ENCODE data around the gene RBL1.
"Not testable (repeated sequence)": the region's sequence is repeated elsewhere in the genome, so short reads cannot be mapped to it uniquely, and the experiment has no call there.

The RBL1 gene

DNA sequence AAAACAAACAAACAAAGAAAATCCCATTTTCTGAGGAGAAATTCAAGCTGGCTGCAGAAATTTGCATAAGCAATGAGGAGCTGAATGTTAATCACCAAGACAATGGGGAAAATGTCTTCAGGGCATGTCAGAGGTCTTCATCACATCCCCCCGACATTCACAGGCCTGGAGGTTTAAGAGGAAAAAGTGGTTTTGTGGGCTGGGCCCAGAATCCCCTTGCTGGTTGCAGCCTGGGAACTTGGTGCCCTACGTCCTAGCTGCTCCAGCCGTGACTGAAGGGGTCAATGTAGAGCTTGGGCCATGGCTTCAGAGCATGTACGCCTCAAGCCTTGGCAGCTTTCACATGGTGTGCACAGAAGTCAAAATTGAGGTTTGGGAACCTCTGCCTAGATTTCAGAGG lies 101.6 kb downstream of the RBL1 start:
- DNase-seq = not testable (repeated sequence)

DNA sequence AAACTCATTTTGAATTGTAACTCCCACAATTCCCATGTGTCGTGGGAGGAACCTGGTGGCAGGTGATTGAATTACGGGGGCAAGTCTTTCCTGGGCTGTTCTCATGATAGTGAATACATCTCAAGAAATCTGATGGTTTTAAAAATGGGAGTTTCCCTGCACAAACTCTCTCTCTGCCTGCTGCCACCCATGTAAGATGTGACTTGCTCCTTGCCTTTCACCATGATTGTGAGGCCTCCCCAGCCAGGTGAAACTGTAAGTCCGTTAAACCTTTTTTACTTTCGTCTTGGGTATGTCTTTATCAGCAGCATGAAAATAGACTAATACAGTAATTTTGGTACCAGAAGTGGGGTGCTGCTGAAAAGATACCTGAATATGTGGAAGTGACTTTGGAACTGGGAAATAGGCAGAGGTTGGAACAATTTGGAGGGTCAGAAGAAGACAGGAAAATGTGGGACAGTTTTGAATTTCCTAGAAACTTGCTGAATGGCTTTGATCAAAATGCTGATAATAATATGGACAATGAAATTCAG lies 102.9 kb downstream of the RBL1 start:
- no peak for DNase-seq

DNA sequence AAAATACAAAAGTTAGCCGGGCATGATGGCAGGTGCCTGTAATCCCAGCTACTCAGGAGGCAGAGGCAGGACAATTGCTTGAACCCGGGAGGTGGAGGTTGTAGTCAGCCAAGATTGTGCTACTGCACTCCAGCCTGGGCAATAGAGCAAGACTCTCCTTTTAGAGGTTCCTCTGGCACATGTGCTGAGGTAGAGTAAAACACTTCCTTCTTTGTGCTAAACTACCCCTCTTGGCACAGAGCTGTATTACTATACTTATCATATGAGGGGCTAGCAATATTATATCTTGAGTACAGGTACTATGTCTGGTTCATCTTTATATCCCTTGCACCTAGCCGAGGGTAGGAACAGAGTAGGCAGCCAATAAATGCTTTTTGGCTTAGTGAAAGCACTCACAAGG lies 104.1 kb downstream of the RBL1 start:
- DNase-seq = no peak

DNA sequence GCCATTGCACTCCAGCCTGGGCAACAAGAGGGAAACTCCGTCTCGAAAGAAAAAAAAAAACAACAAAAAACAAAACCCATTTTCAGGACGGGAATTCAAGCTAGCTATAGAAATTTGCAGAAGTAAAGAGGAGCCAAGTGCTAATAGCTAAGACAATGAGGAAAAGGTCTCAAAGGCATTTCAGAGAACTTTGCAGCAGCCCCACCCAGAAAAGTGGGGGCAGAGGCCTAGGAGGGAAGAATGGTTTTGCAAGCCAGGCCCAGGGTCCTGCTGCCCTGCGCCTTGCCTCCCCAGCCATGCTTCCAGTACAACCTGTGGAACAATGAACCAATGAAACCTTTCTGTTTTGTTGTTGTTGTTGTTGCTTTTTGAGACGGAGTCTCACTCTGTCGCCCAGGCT lies 106.0 kb downstream of the RBL1 start:
- no peak for DNase-seq

DNA sequence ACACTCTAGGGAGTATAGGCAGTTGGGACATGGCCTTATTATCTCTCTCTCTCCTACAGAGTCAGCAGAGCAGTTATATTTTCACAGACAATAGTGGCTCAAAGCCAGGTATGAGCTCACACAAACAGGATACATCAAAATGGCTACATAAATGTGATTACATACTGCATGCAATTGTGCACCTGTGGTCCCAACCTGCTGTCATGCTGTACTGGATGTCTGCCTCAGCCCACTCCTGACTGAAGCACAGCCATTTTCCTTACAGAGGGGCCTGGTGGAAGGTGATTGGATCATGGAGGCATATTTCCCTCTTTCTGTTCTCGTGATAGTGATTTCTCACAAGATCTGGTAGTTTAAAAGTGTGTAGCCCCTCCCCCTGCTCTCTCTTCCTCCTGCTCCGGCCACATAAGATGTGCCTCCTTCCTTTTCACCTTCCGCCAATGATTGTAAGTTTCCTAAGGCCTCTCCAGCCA lies 107.3 kb downstream of the RBL1 start:
- no peak for DNase-seq

DNA sequence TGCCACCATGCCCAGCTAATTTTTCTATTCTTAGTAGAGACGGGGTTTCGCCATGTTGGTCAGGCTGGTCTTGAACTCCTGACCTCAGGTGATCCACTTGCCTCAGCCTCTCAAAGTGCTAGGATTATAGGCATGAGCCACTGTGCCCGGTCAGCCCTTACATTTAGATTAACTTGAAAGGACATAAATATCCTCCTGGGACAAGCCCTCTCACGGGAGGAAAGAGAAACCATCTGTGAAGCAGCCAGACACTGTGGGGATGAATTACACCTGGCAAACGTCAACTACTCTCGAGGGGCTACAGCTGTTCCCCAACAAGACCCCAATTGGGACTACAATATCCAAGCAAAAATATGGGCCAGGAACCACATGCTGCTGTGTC lies 111.5 kb downstream of the RBL1 start:
- DNase-seq = no peak

DNA sequence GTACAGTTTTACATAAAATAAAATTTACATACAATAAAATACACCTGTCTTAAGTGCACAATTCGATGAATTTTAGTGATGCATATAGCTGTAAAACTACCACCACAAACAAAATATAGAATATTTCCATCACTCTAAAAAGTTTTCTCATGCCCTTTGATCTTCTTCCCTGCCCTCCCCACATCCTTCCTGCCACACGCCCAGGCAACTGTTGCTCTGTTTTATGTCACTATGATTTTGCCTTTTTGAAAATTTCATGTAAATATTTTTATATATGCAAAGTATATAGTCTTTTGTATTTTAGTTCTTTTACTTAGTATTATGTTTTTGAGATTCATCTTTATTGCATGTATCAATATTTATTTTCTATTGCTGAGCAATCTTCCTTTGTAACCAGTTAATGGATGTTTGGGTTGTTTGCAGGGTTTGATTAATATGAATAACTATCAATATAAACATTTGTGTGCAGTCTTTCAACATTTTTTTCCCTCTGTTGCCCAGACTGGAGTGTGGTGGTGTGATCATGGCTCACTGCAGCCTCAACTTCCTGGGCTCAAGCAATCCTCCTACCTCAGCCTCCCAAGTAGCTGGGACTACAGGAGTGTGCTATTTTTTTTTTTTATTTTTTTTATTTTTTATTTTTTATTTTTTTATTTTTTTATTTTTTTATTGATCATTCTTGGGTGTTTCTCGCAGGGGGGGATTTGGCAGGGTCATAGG lies 120.5 kb downstream of the RBL1 start:
- no peak for DNase-seq

DNA sequence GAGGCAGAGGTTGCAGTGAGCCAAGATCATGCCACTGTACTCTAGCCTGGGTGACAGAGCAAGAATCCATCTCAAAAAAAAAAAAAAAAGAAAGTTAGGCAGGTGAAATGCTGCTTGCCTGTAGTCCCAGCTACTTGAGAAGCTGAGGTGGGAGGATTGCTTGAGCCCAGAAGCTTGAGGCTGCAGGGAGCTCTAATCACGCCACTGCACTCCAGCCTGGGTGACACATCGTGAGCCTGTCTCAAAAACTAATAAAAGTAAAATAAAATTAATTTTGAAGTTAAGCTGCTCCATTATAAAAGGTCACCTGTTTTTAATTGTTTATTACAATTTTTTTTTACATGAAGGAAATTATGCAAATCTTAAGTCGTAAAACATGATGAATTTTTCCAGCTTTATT lies 121.1 kb downstream of the RBL1 start:
- no peak for DNase-seq

DNA sequence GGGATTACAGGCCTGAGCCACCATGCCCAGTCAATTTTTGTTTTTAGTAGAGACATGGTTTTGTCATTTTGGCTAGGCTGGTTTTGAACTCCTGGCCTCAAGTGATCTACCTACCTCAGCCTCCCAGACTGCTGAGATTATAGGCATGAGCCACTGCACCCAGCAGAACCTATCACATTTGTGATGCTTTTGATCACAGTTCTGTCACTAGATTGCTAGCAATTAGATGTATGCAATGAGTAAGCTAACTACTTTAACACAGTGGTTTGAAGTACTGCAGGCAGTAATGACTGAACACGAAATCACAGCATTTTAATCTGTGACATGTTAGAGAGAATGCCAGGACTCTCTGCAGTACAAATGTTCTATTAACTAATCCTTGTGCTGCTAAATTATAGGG lies 124.7 kb downstream of the RBL1 start:
- DNase-seq = no peak

DNA sequence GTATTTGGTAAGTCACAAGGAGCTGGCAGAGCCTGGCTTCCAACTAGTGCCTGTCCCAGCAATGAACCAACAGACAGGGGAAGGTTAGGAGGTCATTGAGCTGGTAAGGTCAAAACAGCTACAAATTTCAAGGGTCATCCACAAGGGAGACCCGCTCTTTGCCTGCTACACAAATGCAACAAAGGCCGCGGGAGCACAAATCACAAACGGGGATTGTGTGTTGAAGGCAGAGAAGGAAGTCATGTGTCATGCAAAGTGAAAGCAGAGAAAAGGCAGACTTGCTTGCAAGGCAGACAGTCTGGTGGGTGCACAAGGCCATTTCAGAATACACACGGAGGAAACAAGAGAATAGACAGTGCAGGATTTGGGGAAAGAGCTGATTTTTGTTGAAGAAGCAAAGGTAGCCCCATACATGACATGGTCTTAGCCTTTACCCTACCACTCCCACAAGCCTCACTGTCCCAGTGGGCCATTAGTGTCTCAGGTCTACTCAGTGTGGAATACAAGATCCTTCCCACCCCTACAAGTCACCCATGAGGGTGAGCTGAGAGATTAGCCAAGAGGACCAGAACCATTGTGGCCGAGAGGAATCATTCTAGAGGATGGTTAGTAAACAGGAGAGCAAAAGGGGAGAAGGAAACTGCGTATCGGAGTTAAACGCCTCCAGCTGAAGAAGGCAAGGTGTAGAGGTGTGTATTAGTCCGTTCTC lies 126.2 kb downstream of the RBL1 start:
- no peak for DNase-seq

DNA sequence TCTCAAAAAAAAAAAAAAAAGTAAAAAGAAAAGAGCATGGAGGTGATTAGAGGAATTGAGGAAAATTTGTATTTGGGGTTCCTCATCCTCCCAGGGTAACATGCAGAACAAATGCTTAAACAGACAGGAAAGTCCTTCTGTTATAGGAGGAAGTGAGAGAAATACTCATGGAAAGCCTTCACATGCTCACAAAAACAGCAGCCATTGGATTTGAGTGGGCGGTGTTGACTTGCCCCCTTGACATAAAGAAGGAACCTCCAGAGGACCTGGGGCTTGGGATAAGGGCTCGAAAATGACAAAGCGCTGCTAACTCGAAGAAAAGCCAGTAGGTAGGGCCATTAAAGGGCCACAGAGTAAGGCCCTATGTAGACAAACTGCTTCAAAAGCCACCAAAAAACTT lies 126.7 kb downstream of the RBL1 start:
- DNase-seq = no peak

DNA sequence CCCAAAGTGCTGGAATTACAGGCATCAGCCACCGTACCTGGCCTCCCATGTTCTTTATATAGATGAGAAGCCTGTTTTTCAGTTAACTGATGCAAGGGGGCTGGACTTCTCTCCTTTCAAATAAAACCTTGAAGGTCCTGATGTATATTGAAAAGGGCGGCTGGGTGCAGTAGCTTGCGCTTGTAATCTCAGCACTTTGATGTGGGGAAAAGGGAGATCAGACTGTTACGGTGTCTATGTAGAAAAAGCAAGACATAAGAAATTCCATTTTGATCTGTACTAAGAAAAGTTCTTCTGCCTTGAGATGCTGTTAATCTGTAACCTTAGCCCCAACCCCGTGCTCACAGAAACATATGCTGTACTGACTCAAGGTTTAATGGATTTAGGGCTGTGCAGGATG lies 128.2 kb downstream of the RBL1 start:
- DNase-seq = no peak

DNA sequence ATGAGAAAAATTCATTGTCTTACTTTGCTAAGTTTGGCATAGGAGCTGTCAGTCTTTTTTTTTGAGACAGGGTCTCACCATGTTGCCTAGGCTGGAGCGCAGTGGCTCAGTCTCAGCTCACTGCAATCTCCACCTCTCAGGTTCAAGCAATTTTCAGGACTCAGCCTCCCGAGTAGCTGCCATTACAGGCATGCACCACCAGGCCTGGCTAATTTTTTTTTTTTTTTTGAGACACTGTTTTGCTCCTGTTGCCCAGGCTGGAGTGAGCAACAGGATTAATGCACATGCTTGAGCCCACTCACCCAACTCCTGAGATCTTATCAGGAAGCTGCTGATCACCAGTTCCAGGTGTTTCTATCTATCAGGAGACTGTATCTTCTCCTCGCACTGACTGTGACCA lies 128.8 kb downstream of the RBL1 start:
- not testable (repeated sequence) for DNase-seq

DNA sequence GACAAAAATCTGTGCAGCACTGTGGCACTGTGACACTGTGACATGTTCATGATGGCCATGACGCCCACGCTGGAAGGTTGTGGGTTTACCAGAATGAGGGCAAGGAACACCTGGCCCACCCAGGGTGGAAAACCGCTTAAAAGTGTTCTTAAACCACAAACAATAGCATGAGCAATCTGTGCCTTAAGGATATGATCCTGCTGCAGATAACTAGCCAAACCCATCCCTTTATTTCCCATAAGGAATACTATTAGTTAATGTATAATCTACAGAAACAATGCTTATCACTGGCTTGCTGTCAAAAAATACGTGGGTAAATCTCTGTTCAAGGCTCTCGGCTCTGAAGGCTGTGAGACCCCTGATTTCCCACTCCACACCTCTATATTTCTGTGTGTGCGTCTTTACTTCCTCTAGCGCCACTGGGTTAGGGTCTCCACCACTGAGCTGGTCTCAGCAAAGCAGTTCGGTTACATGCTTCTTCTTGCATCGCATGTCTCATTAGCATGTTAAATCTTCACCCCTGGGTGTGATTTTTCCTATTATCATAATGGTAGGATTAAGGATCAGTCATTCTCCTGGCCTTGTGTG lies 133.3 kb downstream of the RBL1 start:
- not testable (repeated sequence) for DNase-seq

DNA sequence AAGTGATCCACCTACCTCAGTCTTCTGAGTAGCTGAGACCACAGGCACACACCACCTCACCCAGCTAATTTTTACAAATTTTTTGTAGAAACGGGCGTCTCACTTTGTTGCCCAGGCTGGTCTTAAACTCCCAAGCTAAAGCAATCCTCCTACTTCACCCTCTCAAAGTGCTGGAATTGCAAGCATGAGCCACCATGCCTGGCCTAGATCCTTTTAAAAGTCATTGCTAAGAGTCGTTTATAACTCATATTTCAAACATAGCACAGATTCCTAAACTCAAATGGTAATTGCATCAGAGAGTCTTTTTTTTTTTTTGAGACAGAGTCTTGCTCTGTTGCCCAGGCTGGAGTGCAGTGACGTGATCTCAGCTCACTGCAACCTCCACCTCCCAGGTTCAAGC lies 136.6 kb downstream of the RBL1 start:
- DNase-seq = no peak

DNA sequence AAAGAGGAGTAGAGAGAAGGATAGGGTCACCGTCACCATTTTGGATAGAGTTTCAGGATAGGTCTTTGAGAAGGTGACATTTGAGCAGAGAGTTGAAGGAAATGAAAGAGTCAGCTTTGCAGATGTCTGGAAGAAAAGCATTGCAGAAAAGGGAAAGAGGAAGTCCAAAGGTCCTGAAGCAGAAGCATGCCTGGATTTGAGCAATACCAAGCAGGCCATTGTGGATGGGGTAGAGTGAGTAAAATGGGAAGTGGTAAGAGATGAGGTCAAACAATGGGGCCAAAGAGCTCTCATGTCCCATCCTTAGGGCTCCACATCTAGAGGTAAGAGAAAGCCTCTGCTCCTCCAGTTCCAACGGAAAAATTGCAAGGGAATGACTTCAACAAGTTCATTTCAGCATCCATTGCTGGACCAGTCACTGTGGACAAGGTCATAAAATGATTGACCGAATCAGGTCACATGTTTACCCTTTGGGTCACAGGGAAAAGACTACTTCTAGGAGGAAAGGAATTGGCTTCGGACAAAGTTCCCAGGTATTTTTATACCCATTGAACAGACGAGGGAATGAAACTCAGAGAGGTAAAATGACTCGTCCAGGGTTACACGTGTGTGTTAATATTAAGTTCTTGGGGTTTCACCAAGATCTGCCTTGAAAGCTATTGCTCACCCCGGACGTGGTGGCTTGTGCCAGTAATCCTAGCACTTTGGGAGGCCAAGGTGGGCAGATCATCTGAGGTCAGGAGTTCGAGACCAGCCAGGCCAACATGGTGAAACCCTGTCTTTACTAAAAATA lies 137.7 kb downstream of the RBL1 start:
- peak; percentile 59 for DNase-seq

DNA sequence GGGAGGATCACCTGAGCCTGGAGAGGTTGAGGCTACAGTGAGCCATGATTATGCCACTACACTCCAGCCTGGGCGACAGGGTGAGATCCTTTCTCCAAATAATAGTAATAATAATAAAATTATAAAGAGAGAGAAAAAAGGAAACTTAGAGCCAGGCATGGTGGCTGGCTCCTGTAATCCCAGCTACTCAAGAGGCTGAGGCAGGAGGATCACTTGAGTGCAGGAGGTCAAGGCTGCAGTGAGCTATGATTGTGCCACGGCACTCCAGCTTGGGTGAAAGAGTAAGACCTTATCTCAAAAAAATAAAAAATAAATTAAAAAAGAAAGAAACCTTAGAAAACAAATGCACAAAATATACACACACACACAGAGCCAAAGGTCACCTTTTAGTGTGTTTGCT lies 139.1 kb downstream of the RBL1 start:
- no peak for DNase-seq

DNA sequence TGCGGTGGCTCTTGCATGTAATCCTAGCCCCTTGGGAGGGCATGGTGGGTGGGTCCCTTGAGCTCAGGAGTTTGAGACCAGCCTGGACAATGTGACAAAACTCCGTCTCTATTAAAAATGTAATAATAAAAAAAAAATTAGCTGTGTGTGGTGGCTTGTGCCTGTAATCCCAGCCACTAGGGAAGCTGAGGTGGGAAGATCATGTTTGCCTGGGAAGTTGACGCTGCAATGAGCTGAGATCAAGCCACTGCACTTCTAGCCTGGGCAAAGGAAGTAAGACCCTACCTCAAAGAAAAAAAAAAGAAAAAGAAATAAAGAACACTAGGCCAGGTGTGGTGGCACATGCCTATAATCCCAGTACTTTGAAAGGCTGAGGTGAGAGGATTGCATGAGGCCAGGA lies 139.8 kb downstream of the RBL1 start:
- no peak for DNase-seq

DNA sequence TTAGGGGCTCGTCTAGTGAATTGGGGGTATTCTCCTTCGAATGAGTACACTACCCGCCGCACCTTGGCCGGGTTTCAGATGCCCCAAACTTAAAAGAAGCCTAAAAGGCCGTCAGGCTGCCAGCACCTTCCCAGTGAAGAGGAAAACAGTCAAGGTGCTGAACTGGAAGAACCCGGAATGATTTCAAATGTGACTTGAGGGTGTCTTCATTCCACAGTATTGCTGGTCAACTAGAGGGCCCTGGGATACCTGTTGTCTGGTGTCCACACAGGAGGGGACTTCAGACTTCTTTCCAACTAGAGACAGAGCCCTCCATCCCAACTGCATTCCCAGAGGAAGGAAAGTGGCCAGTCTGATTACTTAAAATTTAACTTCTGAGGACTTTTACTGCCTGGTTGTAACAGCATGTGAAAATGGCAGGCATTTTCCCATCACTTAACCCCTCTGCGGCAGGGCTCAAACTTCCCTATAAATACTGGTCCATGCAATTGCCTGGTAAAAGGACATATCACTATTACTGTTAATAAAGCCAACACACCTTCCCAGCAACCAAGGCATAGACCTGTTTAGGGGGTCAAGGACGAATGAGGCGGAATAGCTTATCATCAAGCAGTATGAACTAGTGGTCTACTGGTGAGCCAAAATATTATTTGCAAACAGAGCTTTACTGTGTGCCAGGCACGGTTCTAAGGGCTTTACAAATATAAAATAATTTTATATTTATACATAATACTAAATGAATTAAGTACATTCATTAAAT lies 143.6 kb downstream of the RBL1 start:
- no peak for DNase-seq

DNA sequence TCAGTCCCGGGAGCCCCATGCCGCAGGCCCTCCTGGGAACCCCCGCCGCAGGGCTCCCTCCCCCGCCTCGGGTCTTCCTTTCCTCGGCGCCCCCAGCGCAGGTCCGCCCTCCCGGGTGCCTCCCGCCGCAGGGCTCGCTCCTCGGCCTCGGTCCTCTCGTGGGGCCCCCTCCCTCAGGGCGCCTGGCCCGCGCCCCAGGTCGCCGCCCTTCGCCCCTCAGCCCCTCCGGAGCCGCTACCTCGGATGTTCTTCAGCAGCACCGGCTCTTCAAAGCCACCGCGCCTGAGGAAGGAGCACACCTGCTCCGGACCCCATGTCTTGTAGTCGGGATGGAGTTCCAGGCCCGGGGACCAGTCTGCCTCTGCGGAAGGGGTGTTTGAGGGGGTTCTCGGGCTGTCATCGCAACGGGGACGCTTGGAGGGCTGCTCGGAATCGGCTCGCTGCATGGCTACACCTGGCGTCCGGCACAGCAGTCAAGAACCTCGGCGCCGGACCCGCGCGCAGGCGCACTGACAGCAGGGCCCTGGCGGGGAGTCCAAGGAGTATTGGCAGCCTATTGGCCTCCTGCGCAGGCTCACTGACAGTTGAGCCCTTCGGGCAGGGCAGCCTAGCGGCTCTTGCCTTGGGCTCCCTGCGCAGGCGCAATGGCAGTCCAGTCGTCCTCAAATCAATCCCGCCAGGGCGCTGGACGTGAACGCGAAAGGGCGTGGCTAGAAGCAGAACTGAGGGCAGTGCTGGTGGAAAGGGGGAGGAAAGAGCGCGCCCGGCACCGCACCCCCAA lies 144.4 kb downstream of the RBL1 start, which contains the start of gene SAMHD1:
SAMHD1 (minus strand) TSS at position 511 of the 781 bp plus-strand sequence; CDS start at position 446, 65 bp downstream.
- peak; percentile 65 for DNase-seq

DNA sequence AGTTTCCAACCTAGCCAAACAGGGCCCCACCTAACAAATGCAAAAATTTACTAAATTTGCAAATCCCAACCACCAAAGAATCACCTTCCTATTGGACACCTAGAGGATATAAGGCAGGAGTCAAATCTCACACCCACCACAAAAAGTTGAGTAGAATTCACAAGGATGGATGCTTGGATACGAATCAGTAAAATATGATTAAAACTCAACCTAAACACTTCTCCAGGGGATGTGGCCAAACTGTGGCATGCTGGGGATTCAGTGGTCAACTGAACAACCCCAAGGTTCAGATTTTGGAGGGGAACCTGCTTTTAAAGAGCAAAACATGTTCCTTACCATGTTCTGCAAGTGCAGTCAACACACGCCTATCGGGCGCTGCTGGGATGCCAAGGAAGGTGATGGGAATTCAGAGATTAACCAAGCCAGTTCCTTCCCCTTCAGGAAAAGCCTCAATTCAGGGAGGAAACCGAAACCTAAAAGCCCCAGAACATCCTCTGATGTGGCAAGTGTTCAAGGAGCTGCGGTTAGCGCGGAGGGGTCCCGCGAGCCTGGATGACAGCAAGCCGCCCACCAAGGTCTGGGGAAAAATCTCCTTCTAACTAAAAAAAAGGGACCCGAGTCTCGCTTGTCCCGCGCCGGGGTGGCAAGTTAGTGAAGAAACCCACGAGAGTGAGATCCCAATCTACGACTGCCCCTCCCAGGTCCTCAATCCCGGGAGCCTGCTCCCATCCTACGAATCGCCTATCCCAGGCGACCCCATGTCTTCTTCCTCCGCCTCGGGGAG lies 145.2 kb downstream of the RBL1 start:
- no peak for DNase-seq
